PC-3 (cell line): ENCODE data around the gene DAAM1. TPM values are rescaled to one million over a fixed set of nuclear protein-coding genes. Genes with fewer than 3 reads are reported as not detected.

ENCODE experiments used
- ATAC-seq: fragments of 200-7000 bp; cut with Tn5 transposase; 2 replicates; pipeline ENCODE4 v1.9.1; 2020; ENCODE audit warnings: mild to moderate bottlenecking, moderate library complexity
- BruUV-seq: library from RNA; stranded (reverse); fragments of 400-500 nt; replicated peaks from 2 replicates; lab custom pipeline; 2021; lab: Mats Ljungman, UMichigan
- CTCF ChIA-PET: fragments of 300-600 bp; sonication (Branson Sonifier 250); formaldehyde crosslinking; loops from one replicate; lab custom pipeline; 2022; ENCODE audit warnings: antibody characterized with exemption; lab: Charles Lee
- POLR2A ChIA-PET: fragments of 300-600 bp; sonication (Branson Sonifier 250); formaldehyde crosslinking; loops from one replicate; lab custom pipeline; 2022; ENCODE audit warnings: antibody characterized with exemption; ENCODE audit not compliant: unreplicated experiment; lab: Charles Lee
- DNase-seq: peaks from one replicate; pipeline ENCODE4 v3.0.0-alpha.2; 2015
- H2AFZ ChIP-seq: fragments of 300-600 bp; sonication (generic); 2 replicates; pipeline ENCODE4 v1.6.0; 2016; ENCODE audit warnings: antibody characterized with exemption, low read length
- H3F3A ChIP-seq: fragments of 300-600 bp; sonication (generic); one replicate; pipeline ENCODE4 v1.6.0; 2017; ENCODE audit warnings: antibody characterized with exemption, low read length, control low read depth, mild to moderate bottlenecking; ENCODE audit not compliant: unreplicated experiment
- H3K27ac ChIP-seq: fragments of 300-600 bp; sonication (generic); 2 replicates; pipeline ENCODE4 v1.5.1; 2016; ENCODE audit warnings: mild to moderate bottlenecking, low read length
- H3K27me3 ChIP-seq: fragments of 300-600 bp; sonication (generic); 2 replicates; pipeline ENCODE4 v1.6.1; 2016; ENCODE audit warnings: low read length, mixed read lengths
- H3K36me3 ChIP-seq: fragments of 300-600 bp; sonication (generic); 2 replicates; pipeline ENCODE4 v1.6.1; 2016; ENCODE audit warnings: low read depth, mixed run types, low read length, mixed read lengths
- H3K4me1 ChIP-seq: fragments of 300-600 bp; sonication (generic); 2 replicates; pipeline ENCODE4 v1.5.1; 2016; ENCODE audit warnings: low read length; ENCODE audit not compliant: insufficient read depth
- H3K4me2 ChIP-seq: fragments of 300-600 bp; sonication (generic); 2 replicates; pipeline ENCODE4 v1.6.0; 2016; ENCODE audit warnings: low read length
- H3K4me3 ChIP-seq: fragments of 300-600 bp; sonication (generic); 2 replicates; pipeline ENCODE4 v1.5.1; 2016; ENCODE audit warnings: mild to moderate bottlenecking, low read length, mixed read lengths
- H3K79me2 ChIP-seq: fragments of 300-600 bp; sonication (generic); 2 replicates; pipeline ENCODE4 v1.6.1; 2017; ENCODE audit warnings: low read length, mixed read lengths
- H3K9ac ChIP-seq: fragments of 300-600 bp; sonication (generic); 2 replicates; pipeline ENCODE4 v1.6.0; 2016; ENCODE audit warnings: mild to moderate bottlenecking, low read length
- H3K9me2 ChIP-seq: fragments of 300-600 bp; sonication (generic); replicated peaks from 2 replicates; pipeline ENCODE4 v1.6.1; 2016; ENCODE audit warnings: mixed run types, low read length, mixed read lengths
- H3K9me3 ChIP-seq: fragments of 300-600 bp; sonication (generic); 2 replicates; pipeline ENCODE4 v1.6.1; 2016; ENCODE audit warnings: low read length, mixed read lengths
- H4K20me1 ChIP-seq: fragments of 300-600 bp; sonication (generic); 2 replicates; pipeline ENCODE4 v1.6.1; 2016; ENCODE audit warnings: low read length, mixed read lengths
- EZH2 ChIP-seq: fragments of 300-600 bp; sonication (generic); IDR thresholded peaks from one replicate; pipeline ENCODE4 v1.6.1; 2017; ENCODE audit warnings: antibody characterized with exemption, mild to moderate bottlenecking, low read length; ENCODE audit not compliant: unreplicated experiment
- EZH2phosphoT487 ChIP-seq: fragments of 300-600 bp; sonication (generic); IDR thresholded peaks from 2 replicates; pipeline ENCODE4 v1.6.1; 2018; ENCODE audit warnings: mild to moderate bottlenecking, antibody characterized with exemption, low read length, borderline replicate concordance
- intact Hi-C: fragments of 100-400 bp; cut with micrococcal nuclease; formaldehyde crosslinking; loops from 2 replicates; pipeline ENCODE4 v1.9.0; 2023
- total RNA-seq: library from RNA; depleted of rRNA; stranded (reverse); fragments of >200 nt; gene quantifications from 2 replicates; pipeline ENCODE4 v1.2.3, GENCODE V29; 2014
- TF ChIP-seq, protein P1 (sequence below): fragments of 300-600 bp; sonication (generic); conservative IDR thresholded peaks from 2 replicates; pipeline ENCODE4 v1.5.1; 2017; ENCODE audit warnings: antibody characterized with exemption, low read depth, mild to moderate bottlenecking, low read length

The DAAM1 gene
- total RNA-seq, 1 experiment from 2014 or later: 32.7 TPM

DNA sequence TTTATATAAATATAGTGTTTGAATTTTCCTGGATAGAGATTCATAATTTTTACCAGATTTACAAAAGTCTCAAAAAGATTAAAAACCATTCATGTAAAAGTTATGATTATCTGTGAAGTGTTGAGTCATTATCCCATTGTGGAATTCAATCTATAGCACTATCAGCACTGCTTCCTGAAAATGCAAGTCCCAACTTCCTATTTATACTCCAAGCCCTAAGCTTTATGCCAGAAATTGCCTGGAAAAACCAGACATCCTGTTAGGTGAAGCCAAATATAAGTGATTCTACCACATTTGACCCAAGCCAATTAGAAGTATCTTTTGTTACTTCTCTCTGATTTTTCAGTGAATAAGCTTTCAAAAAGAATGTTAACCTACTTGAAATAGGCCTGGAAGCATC is 147.6 kb downstream of the DAAM1 start:
- H3K27ac ChIP-seq: no peak overlapping the region
- ChIA-PET CTCF (interaction anchor here (0.6 kb wide), 1 partner anchor 10 kb away, joined by 9 read pairs; no protein-coding TSS in a partner anchor), POLR2A (no interaction called here)
- no peaks in the 10 kb centered on the region for H3K27me3 ChIP-seq
- no peak overlapping the region for H3K4me3 ChIP-seq
- intact Hi-C loops: no loop called here
- H3K9me2 ChIP-seq: no peaks in the 10 kb centered on the region
- H3F3A ChIP-seq: no peaks in the 10 kb centered on the region
- peaks cover 19% of the 10 kb centered on the region for H3K36me3 ChIP-seq
- no peak overlapping the region for H2AFZ ChIP-seq
- no peak for ATAC-seq
- TF ChIP-seq EZH2phosphoT487 (no peak), EZH2 (no peak)
- TF ChIP-seq, protein P1, sequence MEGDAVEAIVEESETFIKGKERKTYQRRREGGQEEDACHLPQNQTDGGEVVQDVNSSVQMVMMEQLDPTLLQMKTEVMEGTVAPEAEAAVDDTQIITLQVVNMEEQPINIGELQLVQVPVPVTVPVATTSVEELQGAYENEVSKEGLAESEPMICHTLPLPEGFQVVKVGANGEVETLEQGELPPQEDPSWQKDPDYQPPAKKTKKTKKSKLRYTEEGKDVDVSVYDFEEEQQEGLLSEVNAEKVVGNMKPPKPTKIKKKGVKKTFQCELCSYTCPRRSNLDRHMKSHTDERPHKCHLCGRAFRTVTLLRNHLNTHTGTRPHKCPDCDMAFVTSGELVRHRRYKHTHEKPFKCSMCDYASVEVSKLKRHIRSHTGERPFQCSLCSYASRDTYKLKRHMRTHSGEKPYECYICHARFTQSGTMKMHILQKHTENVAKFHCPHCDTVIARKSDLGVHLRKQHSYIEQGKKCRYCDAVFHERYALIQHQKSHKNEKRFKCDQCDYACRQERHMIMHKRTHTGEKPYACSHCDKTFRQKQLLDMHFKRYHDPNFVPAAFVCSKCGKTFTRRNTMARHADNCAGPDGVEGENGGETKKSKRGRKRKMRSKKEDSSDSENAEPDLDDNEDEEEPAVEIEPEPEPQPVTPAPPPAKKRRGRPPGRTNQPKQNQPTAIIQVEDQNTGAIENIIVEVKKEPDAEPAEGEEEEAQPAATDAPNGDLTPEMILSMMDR: no peak
- BruUV-seq: no TSS peak
- H3K4me2 ChIP-seq: no peak overlapping the region
- H3K9me3 ChIP-seq: no peaks in the 10 kb centered on the region
- H3K79me2 ChIP-seq: no peaks in the 10 kb centered on the region
- H3K4me1 ChIP-seq: peaks cover 9% of the 10 kb centered on the region
- no peak for DNase-seq
- H4K20me1 ChIP-seq: no peaks in the 10 kb centered on the region
- no peak overlapping the region for H3K9ac ChIP-seq

DNA sequence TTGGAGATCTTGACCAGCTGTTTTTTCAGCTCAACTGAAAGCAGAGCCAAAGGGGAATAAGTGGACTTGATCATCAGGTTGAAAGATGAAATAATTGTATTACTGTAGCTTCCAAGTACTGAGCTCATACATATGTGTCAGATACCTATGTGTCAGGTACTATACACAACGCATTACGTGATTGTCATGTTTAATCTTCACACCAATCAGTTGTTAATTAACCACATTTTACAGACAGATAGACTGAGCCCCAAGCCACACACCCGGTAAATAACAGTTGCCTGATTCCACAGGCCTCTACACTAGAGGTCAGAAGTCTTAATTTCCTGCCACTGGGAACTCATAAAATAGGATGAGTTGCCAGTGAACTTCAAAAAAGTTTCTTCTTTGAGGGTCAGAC is 148.2 kb downstream of the DAAM1 start:
- ChIA-PET POLR2A (no interaction called here), CTCF (no interaction called here)
- DNase-seq (no peak), ATAC-seq (no peak)
- Histone ChIP-seq H3K4me2 (no peak overlapping the region), H3K36me3 (peaks cover 16% of the 10 kb centered on the region), H3K79me2 (no peaks in the 10 kb centered on the region), H2AFZ (no peak overlapping the region), H3F3A (no peaks in the 10 kb centered on the region), H4K20me1 (no peaks in the 10 kb centered on the region), H3K9me2 (no peaks in the 10 kb centered on the region), H3K27ac (no peak overlapping the region), H3K4me1 (peaks cover 11% of the 10 kb centered on the region), H3K4me3 (no peak overlapping the region), H3K27me3 (no peaks in the 10 kb centered on the region), H3K9ac (no peak overlapping the region), H3K9me3 (no peaks in the 10 kb centered on the region)
- BruUV-seq: no TSS peak
- intact Hi-C loops: no loop called here
- TF ChIP-seq EZH2: no peak
- TF ChIP-seq, protein P1: no peak
- no peak for TF ChIP-seq EZH2phosphoT487

DNA sequence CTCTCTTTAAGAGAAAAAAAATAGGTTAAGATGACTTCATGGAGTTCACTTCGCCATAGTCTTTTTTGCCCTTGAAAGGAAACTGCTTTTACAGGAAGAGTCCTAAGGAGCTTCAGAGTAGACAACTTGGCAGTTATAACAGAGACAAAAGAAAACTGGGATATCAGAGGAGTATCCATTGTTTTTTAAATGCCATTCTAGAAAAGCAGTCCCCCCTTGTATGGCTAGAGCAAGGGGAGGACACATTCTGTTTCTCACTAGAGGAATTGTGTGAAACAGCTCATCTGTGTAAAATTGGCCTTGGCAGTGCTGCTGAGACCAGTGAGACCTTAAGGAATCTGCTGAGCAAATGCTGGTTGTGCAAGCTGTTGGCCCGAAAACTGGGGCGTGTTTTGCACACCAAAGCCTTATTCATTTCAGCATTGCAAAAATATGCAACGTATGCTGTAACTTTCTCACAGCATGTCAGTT is 148.7 kb downstream of the DAAM1 start:
- intact Hi-C loops: no loop called here
- Histone ChIP-seq H3K4me3 (no peak overlapping the region), H3K9ac (no peak overlapping the region), H3K79me2 (no peaks in the 10 kb centered on the region), H3K4me1 (peaks cover 16% of the 10 kb centered on the region), H3K27me3 (no peaks in the 10 kb centered on the region), H3K36me3 (0 out of 2 replicates have a peak, but pooled peaks cover 11% of the 10 kb centered on the region), H3K9me3 (no peaks in the 10 kb centered on the region), H3F3A (no peaks in the 10 kb centered on the region), H3K4me2 (no peak overlapping the region), H4K20me1 (no peaks in the 10 kb centered on the region), H2AFZ (no peak overlapping the region), H3K27ac (no peak overlapping the region), H3K9me2 (no peaks in the 10 kb centered on the region)
- BruUV-seq: no TSS peak
- no peak for ATAC-seq
- ChIA-PET CTCF (no interaction called here), POLR2A (no interaction called here)
- DNase-seq: no peak
- TF ChIP-seq, protein P1: no peak
- TF ChIP-seq EZH2: no peak
- no peak for TF ChIP-seq EZH2phosphoT487
